Activated CD8-positive, alpha-beta T cell treated with anti-CD3 and anti-CD28 coated beads for 36 hours (primary cell): ENCODE data around the gene BCL11B. TPM values are rescaled to one million over a fixed set of nuclear protein-coding genes. Genes with fewer than 3 reads are reported as not detected.

Experiments used
- ATAC-seq: fragments of 200-7000 bp; cut with Tn5 transposase; one replicate; pipeline ENCODE4 v1.10.0; 2021; ENCODE audit warnings: mild to moderate bottlenecking, moderate library complexity
- CTCF ChIA-PET: fragments of 350-600 bp; sonication (Branson Sonifier 250); formaldehyde crosslinking; loops from one replicate; lab custom pipeline; 2021; ENCODE audit warnings: antibody characterized with exemption; lab: Charles Lee
- POLR2A ChIA-PET: fragments of 350-600 bp; sonication (Branson Sonifier 250); formaldehyde crosslinking; loops from one replicate; lab custom pipeline; 2021; ENCODE audit warnings: antibody characterized with exemption; lab: Charles Lee
- DNase-seq: peaks from one replicate; pipeline ENCODE4 v3.0.0-alpha.2; 2020
- H3K27ac Mint-ChIP-seq: one replicate; pipeline ENCODE4 v1.8.0; 2021; ENCODE audit warnings: mild to moderate bottlenecking, mixed read lengths
- H3K27me3 Mint-ChIP-seq: one replicate; pipeline ENCODE4 v1.8.0; 2021; ENCODE audit warnings: mixed read lengths
- H3K36me3 Mint-ChIP-seq: one replicate; pipeline ENCODE4 v1.8.0; 2021; ENCODE audit warnings: low read depth, mixed read lengths
- H3K4me1 Mint-ChIP-seq: one replicate; pipeline ENCODE4 v1.8.0; 2021; ENCODE audit warnings: low read depth, mixed read lengths
- H3K4me3 Mint-ChIP-seq: one replicate; pipeline ENCODE4 v1.8.0; 2021; ENCODE audit warnings: mild to moderate bottlenecking, moderate library complexity, mixed read lengths
- H3K9me3 Mint-ChIP-seq: one replicate; pipeline ENCODE4 v1.8.0; 2021; ENCODE audit warnings: mixed read lengths
- intact Hi-C: fragments of 100-400 bp; cut with micrococcal nuclease; formaldehyde crosslinking; loops from one replicate; pipeline ENCODE4 v1.10.0; 2022
- total RNA-seq, 2 experiments: library from RNA; stranded (reverse); gene quantifications; one replicate each; pipeline ENCODE4 v1.2.3, GENCODE V29; 2021
- TF ChIP-seq, protein P1 (sequence below): fragments of 200-600 bp; IDR thresholded peaks from one replicate; pipeline ENCODE4 v1.8.0; 2022; ENCODE audit warnings: antibody characterized with exemption, mild to moderate bottlenecking

BCL11B gene
- total RNA-seq, 2 experiments from 2014 or later: 48.5 to 53.0 TPM

GRCh38 chr14:99211410-99211809 is 60.6 kb downstream of the BCL11B start:
- no peaks in the 10 kb centered on the region for H3K9me3 Mint-ChIP-seq
- POLR2A ChIA-PET: interaction anchor here (1.1 to 10.7 kb wide), 5 partner anchors 8 to 1013 kb away, joined by 3 to 92 read pairs (median 4); no protein-coding TSS in a partner anchor
- intact Hi-C loops: no loop called here
- CTCF ChIA-PET: no interaction called here
- DNase-seq (no peak), ATAC-seq (no peak)
- H3K4me1 Mint-ChIP-seq: peaks cover 98% of the 10 kb centered on the region
- no peaks in the 10 kb centered on the region for H3K27me3 Mint-ChIP-seq
- H3K27ac Mint-ChIP-seq: peak overlapping the region; percentile 98
- H3K36me3 Mint-ChIP-seq: peaks cover 34% of the 10 kb centered on the region
- H3K4me3 Mint-ChIP-seq: peak overlapping the region; percentile 64
- TF ChIP-seq, protein P1, sequence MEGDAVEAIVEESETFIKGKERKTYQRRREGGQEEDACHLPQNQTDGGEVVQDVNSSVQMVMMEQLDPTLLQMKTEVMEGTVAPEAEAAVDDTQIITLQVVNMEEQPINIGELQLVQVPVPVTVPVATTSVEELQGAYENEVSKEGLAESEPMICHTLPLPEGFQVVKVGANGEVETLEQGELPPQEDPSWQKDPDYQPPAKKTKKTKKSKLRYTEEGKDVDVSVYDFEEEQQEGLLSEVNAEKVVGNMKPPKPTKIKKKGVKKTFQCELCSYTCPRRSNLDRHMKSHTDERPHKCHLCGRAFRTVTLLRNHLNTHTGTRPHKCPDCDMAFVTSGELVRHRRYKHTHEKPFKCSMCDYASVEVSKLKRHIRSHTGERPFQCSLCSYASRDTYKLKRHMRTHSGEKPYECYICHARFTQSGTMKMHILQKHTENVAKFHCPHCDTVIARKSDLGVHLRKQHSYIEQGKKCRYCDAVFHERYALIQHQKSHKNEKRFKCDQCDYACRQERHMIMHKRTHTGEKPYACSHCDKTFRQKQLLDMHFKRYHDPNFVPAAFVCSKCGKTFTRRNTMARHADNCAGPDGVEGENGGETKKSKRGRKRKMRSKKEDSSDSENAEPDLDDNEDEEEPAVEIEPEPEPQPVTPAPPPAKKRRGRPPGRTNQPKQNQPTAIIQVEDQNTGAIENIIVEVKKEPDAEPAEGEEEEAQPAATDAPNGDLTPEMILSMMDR: no peak

DNA sequence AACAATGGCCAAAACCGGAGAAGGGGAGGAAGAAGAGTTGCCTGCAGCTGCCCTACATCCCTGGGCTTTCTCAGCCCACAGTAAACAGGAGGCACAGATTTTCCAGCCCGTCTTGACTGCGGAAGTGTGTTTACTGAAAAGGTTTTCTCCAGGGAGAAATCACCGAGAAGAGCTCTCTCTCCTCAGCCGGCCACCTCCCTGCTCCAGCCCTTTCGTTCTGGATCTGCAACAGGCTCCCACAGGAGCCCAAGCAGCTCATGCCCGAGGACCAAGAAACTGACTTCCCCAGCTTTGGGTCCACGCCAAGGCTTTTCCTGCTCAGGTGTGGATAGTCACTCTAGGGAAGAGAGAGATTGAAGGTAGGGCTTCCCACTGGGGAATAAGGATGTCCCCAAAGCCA is 61.7 kb downstream of the BCL11B start:
- Mint-ChIP-seq H3K4me1 (peaks cover 99% of the 10 kb centered on the region), H3K36me3 (peaks cover 43% of the 10 kb centered on the region), H3K27me3 (no peaks in the 10 kb centered on the region), H3K4me3 (peak overlapping the region; percentile 16), H3K9me3 (no peaks in the 10 kb centered on the region), H3K27ac (peak overlapping the region; percentile 98)
- DNase-seq (no peak), ATAC-seq (no peak)
- CTCF ChIA-PET: interaction anchor here (0.8 to 2.0 kb wide), 3 partner anchors 15 to 57 kb away, joined by 3 to 6 read pairs (median 3); no protein-coding TSS in a partner anchor
- intact Hi-C loops: no loop called here
- POLR2A ChIA-PET: interaction anchor here (0.9 to 1.8 kb wide), 11 partner anchors 10 to 64 kb away, joined by 3 to 7 read pairs (median 4); no protein-coding TSS in a partner anchor
- TF ChIP-seq, protein P1: no peak

GRCh38 chr14:99209409-99209808 is 62.6 kb downstream of the BCL11B start:
- peaks cover 52% of the 10 kb centered on the region for H3K36me3 Mint-ChIP-seq
- TF ChIP-seq, protein P1: no peak
- POLR2A ChIA-PET: interaction anchor here (0.9 to 2.9 kb wide), 10 partner anchors 9 to 63 kb away, joined by 3 to 16 read pairs (median 4); partner anchors contain the start of gene BCL11B
- no peaks in the 10 kb centered on the region for H3K27me3 Mint-ChIP-seq
- CTCF ChIA-PET: interaction anchor here (1.0 to 2.0 kb wide), 3 partner anchors 19 to 51 kb away, joined by 3 to 6 read pairs (median 3); no protein-coding TSS in a partner anchor
- intact Hi-C loops: no loop called here
- no peak for DNase-seq
- ATAC-seq: no peak
- no peaks in the 10 kb centered on the region for H3K9me3 Mint-ChIP-seq
- no peak overlapping the region for H3K4me3 Mint-ChIP-seq
- peaks cover 99% of the 10 kb centered on the region for H3K4me1 Mint-ChIP-seq
- H3K27ac Mint-ChIP-seq: peak overlapping the region; percentile 98

GRCh38 chr14:99208318-99208717 is 63.7 kb downstream of the BCL11B start:
- H3K36me3 Mint-ChIP-seq: peaks cover 53% of the 10 kb centered on the region
- peaks cover 100% of the 10 kb centered on the region for H3K4me1 Mint-ChIP-seq
- H3K9me3 Mint-ChIP-seq: no peaks in the 10 kb centered on the region
- ATAC-seq: no peak
- intact Hi-C loops: no loop called here
- ChIA-PET CTCF (interaction anchor here (1.0 to 1.6 kb wide), 5 partner anchors 10 to 58 kb away, joined by 3 to 5 read pairs (median 3); no protein-coding TSS in a partner anchor), POLR2A (interaction anchor here (1.3 to 2.9 kb wide), 6 partner anchors 10 to 52 kb away, joined by 3 to 16 read pairs (median 6); no protein-coding TSS in a partner anchor)
- DNase-seq: no peak
- peak overlapping the region; percentile 98 for H3K27ac Mint-ChIP-seq
- H3K4me3 Mint-ChIP-seq: no peak overlapping the region
- no peaks in the 10 kb centered on the region for H3K27me3 Mint-ChIP-seq
- TF ChIP-seq, protein P1: no peak

GRCh38 chr14:99207456-99207855 is 64.5 kb downstream of the BCL11B start:
- peaks cover 57% of the 10 kb centered on the region for H3K36me3 Mint-ChIP-seq
- no peak for ATAC-seq

More at GRCh38 chr14:99207456-99207855, 64.5 kb downstream of the BCL11B start:
- Mint-ChIP-seq H3K27me3 (no peaks in the 10 kb centered on the region), H3K4me3 (no peak overlapping the region), H3K4me1 (peaks cover 100% of the 10 kb centered on the region), H3K27ac (peak overlapping the region; percentile 98), H3K9me3 (no peaks in the 10 kb centered on the region)
- ChIA-PET CTCF (interaction anchor here (1.1 to 2.8 kb wide), 7 partner anchors 9 to 58 kb away, joined by 3 to 11 read pairs (median 4); no protein-coding TSS in a partner anchor), POLR2A (interaction anchor here (0.6 to 2.9 kb wide), 10 partner anchors 8 to 1229 kb away, joined by 3 to 16 read pairs (median 5); no protein-coding TSS in a partner anchor)
- TF ChIP-seq, protein P1: no peak
- intact Hi-C loops: no loop called here
- no peak for DNase-seq
